Esophagus mucosa (tissue), 1 donor: Measurements from ENCODE around the gene CD226. TPM values are rescaled to one million over a fixed set of nuclear protein-coding genes. Genes with fewer than 3 reads are reported as not detected.
A peak's percentile ranks its signal among the peaks of the same experiment; 100 is the strongest.
"Not testable (repeated sequence)": the region's sequence is repeated elsewhere in the genome, so short reads cannot be mapped to it uniquely, and the experiment has no call there.

ENCODE experiments used
- ATAC-seq: fragments of 200-7000 bp; cut with Tn5 transposase; one replicate; pipeline ENCODE4 v1.9.1; 2020
- total RNA-seq: library from RNA; stranded (reverse); gene quantifications from one replicate; pipeline ENCODE4 v1.2.4, GENCODE V29; 2023
- donor health status: DM: yes; HTN: yes; CAD: no.

Gene CD226
- total RNA-seq, 1 donor from 2014 or later, result 0.44 TPM

- no peak for ATAC-seq
These were observed 76.9 kb downstream of the CD226 start for GRCh38 chr18:69870736-69871135.

GRCh38 chr18:69866212-69866611 lies 81.5 kb downstream of the CD226 start:
- ATAC-seq, result no peak

- ATAC-seq, result no peak
These were observed 81.9 kb downstream of the CD226 start for GRCh38 chr18:69865776-69866175.

GRCh38 chr18:69864802-69865201 lies 82.9 kb downstream of the CD226 start:
- ATAC-seq, result not testable (repeated sequence)

GRCh38 chr18:69858897-69859296 lies 88.8 kb downstream of the CD226 start:
- ATAC-seq, result no peak

GRCh38 chr18:69854455-69854854 lies 93.2 kb downstream of the CD226 start:
- ATAC-seq, result no peak

- ATAC-seq, result no peak
These were observed 94.6 kb downstream of the CD226 start for GRCh38 chr18:69853051-69853450.

- ATAC-seq, result no peak
These were observed 101.8 kb downstream of the CD226 start for GRCh38 chr18:69845593-69846506.

GRCh38 chr18:69844656-69845055 lies 103.0 kb downstream of the CD226 start:
- no peak for ATAC-seq

- no peak for ATAC-seq
These were observed 104.7 kb downstream of the CD226 start for GRCh38 chr18:69843015-69843414.

GRCh38 chr18:69841117-69841516 lies 106.6 kb downstream of the CD226 start:
- ATAC-seq, result no peak

- no peak for ATAC-seq
These were observed 107.2 kb downstream of the CD226 start for GRCh38 chr18:69840445-69840844.

- no peak for ATAC-seq
These were observed 107.7 kb downstream of the CD226 start for GRCh38 chr18:69840001-69840400.

GRCh38 chr18:69839497-69839896 lies 108.2 kb downstream of the CD226 start:
- ATAC-seq, result no peak

GRCh38 chr18:69838620-69839411 lies 108.9 kb downstream of the CD226 start:
- peak; percentile 35 for ATAC-seq

GRCh38 chr18:69838003-69838402 lies 109.7 kb downstream of the CD226 start:
- ATAC-seq, result no peak

GRCh38 chr18:69834980-69835379 lies 112.7 kb downstream of the CD226 start:
- ATAC-seq, result not testable (repeated sequence)

GRCh38 chr18:69830189-69830588 lies 117.5 kb downstream of the CD226 start:
- no peak for ATAC-seq

GRCh38 chr18:69820538-69820937 lies 127.1 kb downstream of the CD226 start:
- ATAC-seq, result no peak

GRCh38 chr18:69819460-69819859 lies 128.2 kb downstream of the CD226 start:
- no peak for ATAC-seq

GRCh38 chr18:69817335-69817940 lies 130.2 kb downstream of the CD226 start:
- no peak for ATAC-seq

GRCh38 chr18:69814861-69815385 lies 132.8 kb downstream of the CD226 start:
- no peak for ATAC-seq

- ATAC-seq, result no peak
These were observed 134.1 kb downstream of the CD226 start for GRCh38 chr18:69813559-69813958.
